SK-N-SH (cell line): ENCODE results near the gene SELENOH.

Experiments
- NFIC ChIP-seq: IDR thresholded peaks from 2 replicates; pipeline ENCODE4 v1.4.0; 2012; ENCODE audit warnings: borderline replicate concordance
- POLR2AphosphoS5 ChIP-seq: IDR thresholded peaks from 2 replicates; pipeline ENCODE4 v1.6.1; 2012; ENCODE audit warnings: low read depth, low read length
- TEAD4 ChIP-seq: IDR thresholded peaks from 2 replicates; pipeline ENCODE4 v1.4.0; 2012; ENCODE audit warnings: mild to moderate bottlenecking, borderline replicate concordance; ENCODE audit not compliant: insufficient read depth
- YY1 ChIP-seq: IDR thresholded peaks from 2 replicates; pipeline ENCODE4 v1.4.0; 2012; ENCODE audit warnings: low read depth, mild to moderate bottlenecking
- TF ChIP-seq, protein P1 (sequence below): fragments of 200-600 bp; sonication (generic); IDR thresholded peaks from 2 replicates; pipeline ENCODE4 v1.6.1; 2017; ENCODE audit warnings: antibody characterized with exemption, mild to moderate bottlenecking, moderate library complexity
- TF ChIP-seq, protein P2 (sequence below): IDR thresholded peaks from 2 replicates; pipeline ENCODE4 v1.4.0; 2012; ENCODE audit warnings: low read depth, borderline replicate concordance
- TF ChIP-seq, protein P3 (sequence below): IDR thresholded peaks from 2 replicates; pipeline ENCODE4 v1.6.1; 2012; ENCODE audit warnings: mild to moderate bottlenecking, low read depth, low read length, moderate library complexity
- TF ChIP-seq, protein P4 (sequence below): fragments of 150-350 bp; IDR thresholded peaks from 2 replicates; pipeline ENCODE4 v1.6.1; 2017; ENCODE audit warnings: antibody characterized with exemption, low read length, low read depth, borderline replicate concordance

DNA sequence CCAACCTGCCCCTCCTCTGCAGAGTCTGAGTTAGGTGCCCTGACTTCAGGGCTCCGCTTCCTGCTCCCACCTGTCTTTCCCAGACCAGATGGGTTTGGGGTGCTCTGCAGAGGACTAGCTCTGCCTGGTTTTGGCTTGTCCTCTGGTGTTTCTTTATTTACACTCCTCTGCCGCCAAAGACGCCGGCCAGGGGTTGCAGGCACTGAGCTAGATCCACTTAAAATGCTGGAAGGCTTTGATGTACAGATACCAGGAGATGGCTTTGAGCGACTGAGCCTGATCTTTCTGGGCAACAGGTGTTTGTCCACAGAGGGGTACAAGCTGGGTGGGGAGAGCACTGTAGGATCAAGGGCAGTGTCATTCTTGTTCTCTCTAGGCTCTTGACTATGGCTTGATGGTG lies 3.9 kb downstream of the SELENOH start:
- TF ChIP-seq, protein P1, sequence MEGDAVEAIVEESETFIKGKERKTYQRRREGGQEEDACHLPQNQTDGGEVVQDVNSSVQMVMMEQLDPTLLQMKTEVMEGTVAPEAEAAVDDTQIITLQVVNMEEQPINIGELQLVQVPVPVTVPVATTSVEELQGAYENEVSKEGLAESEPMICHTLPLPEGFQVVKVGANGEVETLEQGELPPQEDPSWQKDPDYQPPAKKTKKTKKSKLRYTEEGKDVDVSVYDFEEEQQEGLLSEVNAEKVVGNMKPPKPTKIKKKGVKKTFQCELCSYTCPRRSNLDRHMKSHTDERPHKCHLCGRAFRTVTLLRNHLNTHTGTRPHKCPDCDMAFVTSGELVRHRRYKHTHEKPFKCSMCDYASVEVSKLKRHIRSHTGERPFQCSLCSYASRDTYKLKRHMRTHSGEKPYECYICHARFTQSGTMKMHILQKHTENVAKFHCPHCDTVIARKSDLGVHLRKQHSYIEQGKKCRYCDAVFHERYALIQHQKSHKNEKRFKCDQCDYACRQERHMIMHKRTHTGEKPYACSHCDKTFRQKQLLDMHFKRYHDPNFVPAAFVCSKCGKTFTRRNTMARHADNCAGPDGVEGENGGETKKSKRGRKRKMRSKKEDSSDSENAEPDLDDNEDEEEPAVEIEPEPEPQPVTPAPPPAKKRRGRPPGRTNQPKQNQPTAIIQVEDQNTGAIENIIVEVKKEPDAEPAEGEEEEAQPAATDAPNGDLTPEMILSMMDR, result no peak
- TF ChIP-seq, protein P2, sequence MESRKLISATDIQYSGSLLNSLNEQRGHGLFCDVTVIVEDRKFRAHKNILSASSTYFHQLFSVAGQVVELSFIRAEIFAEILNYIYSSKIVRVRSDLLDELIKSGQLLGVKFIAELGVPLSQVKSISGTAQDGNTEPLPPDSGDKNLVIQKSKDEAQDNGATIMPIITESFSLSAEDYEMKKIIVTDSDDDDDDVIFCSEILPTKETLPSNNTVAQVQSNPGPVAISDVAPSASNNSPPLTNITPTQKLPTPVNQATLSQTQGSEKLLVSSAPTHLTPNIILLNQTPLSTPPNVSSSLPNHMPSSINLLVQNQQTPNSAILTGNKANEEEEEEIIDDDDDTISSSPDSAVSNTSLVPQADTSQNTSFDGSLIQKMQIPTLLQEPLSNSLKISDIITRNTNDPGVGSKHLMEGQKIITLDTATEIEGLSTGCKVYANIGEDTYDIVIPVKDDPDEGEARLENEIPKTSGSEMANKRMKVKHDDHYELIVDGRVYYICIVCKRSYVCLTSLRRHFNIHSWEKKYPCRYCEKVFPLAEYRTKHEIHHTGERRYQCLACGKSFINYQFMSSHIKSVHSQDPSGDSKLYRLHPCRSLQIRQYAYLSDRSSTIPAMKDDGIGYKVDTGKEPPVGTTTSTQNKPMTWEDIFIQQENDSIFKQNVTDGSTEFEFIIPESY, result no peak
- TF ChIP-seq POLR2AphosphoS5, result no peak
- no peak for TF ChIP-seq TEAD4
- TF ChIP-seq, protein P3, sequence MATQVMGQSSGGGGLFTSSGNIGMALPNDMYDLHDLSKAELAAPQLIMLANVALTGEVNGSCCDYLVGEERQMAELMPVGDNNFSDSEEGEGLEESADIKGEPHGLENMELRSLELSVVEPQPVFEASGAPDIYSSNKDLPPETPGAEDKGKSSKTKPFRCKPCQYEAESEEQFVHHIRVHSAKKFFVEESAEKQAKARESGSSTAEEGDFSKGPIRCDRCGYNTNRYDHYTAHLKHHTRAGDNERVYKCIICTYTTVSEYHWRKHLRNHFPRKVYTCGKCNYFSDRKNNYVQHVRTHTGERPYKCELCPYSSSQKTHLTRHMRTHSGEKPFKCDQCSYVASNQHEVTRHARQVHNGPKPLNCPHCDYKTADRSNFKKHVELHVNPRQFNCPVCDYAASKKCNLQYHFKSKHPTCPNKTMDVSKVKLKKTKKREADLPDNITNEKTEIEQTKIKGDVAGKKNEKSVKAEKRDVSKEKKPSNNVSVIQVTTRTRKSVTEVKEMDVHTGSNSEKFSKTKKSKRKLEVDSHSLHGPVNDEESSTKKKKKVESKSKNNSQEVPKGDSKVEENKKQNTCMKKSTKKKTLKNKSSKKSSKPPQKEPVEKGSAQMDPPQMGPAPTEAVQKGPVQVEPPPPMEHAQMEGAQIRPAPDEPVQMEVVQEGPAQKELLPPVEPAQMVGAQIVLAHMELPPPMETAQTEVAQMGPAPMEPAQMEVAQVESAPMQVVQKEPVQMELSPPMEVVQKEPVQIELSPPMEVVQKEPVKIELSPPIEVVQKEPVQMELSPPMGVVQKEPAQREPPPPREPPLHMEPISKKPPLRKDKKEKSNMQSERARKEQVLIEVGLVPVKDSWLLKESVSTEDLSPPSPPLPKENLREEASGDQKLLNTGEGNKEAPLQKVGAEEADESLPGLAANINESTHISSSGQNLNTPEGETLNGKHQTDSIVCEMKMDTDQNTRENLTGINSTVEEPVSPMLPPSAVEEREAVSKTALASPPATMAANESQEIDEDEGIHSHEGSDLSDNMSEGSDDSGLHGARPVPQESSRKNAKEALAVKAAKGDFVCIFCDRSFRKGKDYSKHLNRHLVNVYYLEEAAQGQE, result no peak
- TF ChIP-seq, protein P4, sequence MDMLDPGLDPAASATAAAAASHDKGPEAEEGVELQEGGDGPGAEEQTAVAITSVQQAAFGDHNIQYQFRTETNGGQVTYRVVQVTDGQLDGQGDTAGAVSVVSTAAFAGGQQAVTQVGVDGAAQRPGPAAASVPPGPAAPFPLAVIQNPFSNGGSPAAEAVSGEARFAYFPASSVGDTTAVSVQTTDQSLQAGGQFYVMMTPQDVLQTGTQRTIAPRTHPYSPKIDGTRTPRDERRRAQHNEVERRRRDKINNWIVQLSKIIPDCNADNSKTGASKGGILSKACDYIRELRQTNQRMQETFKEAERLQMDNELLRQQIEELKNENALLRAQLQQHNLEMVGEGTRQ, result no peak
- no peak for TF ChIP-seq NFIC
- TF ChIP-seq YY1, result no peak
